GM21786 (cell line): ENCODE measurements around the gene JUND.
"Not testable (repeated sequence)": the region's sequence is repeated elsewhere in the genome, so short reads cannot be mapped to it uniquely, and the experiment has no call there.

Experiments
- ATAC-seq: cut with Tn5 transposase; IDR thresholded peaks from one replicate; pipeline ENCODE4 v1.9.1; 2021; ENCODE audit not compliant: unreplicated experiment

Gene JUND

GRCh38 chr19:18281082-18282020 is at the start of gene JUND:
Gene JUND, minus strand, starts transcription at chr19:18281622. Its CDS starts 138 bp downstream, at chr19:18281484.
- ATAC-seq = peak; percentile 55

GRCh38 chr19:18330868-18331267 is 49.4 kb upstream of the JUND start:
- ATAC-seq = no peak

GRCh38 chr19:18329035-18329376 is 47.6 kb upstream of the JUND start:
- ATAC-seq = no peak

GRCh38 chr19:18328340-18329034 is 47.1 kb upstream of the JUND start:
- ATAC-seq = peak; percentile 88

- ATAC-seq = no peak
These were observed 45.4 kb upstream of the JUND start for GRCh38 chr19:18326772-18327171.

- not testable (repeated sequence) for ATAC-seq
These were observed 42.9 kb upstream of the JUND start for GRCh38 chr19:18324373-18324731.

- ATAC-seq = peak; percentile 84
These were observed 41.5 kb upstream of the JUND start, which contains the start of gene LSM4 for GRCh38 chr19:18322759-18323460. Gene LSM4, minus strand, starts transcription at chr19:18323076. Its CDS starts 56 bp downstream, at chr19:18323020.

- ATAC-seq = no peak
These were observed 40.9 kb upstream of the JUND start for GRCh38 chr19:18322318-18322758.

- no peak for ATAC-seq
These were observed 40.3 kb upstream of the JUND start for GRCh38 chr19:18321734-18322102.

- ATAC-seq = no peak
These were observed 39.7 kb upstream of the JUND start for GRCh38 chr19:18320865-18321733.

GRCh38 chr19:18319591-18320135 is 38.2 kb upstream of the JUND start:
- no peak for ATAC-seq

- no peak for ATAC-seq
These were observed 36.8 kb upstream of the JUND start for GRCh38 chr19:18317961-18318800.

- ATAC-seq = no peak
These were observed 32.0 kb upstream of the JUND start for GRCh38 chr19:18313398-18313797.

GRCh38 chr19:18312092-18312534 is 30.7 kb upstream of the JUND start:
- ATAC-seq = no peak

GRCh38 chr19:18311502-18312091 is 30.2 kb upstream of the JUND start:
- no peak for ATAC-seq

GRCh38 chr19:18310966-18311365 is 29.5 kb upstream of the JUND start:
- ATAC-seq = no peak

GRCh38 chr19:18310118-18310909 is 28.9 kb upstream of the JUND start:
- ATAC-seq = no peak

- ATAC-seq = no peak
These were observed 28.2 kb upstream of the JUND start for GRCh38 chr19:18309525-18310064.
